Fibroblast of mammary gland (primary cell): ENCODE measurements around the gene UCP2.

Source experiments
- DNase-seq: peaks from one replicate; pipeline ENCODE4 v3.0.0-alpha.2; 2010; ENCODE audit warnings: low read depth
- H3K4me3 ChIP-seq: 2 replicates; pipeline ENCODE4 v1.5.1; 2011; ENCODE audit warnings: low read depth, mild to moderate bottlenecking, low read length, moderate library complexity; ENCODE audit not compliant: control insufficient read depth
- CTCF ChIP-seq: conservative IDR thresholded peaks from 2 replicates; pipeline ENCODE4 v1.5.1; 2011; ENCODE audit warnings: low read depth, low read length, inconsistent platforms; ENCODE audit not compliant: control insufficient read depth, insufficient read depth

UCP2 gene

GRCh38 chr11:73981051-73981805 is 1.4 kb downstream of the UCP2 start:
- DNase-seq: no peak
- no peak overlapping the region for H3K4me3 ChIP-seq

GRCh38 chr11:73980001-73980961 is 2.4 kb downstream of the UCP2 start:
- no peak for TF ChIP-seq CTCF
- H3K4me3 ChIP-seq: no peak overlapping the region
- DNase-seq: no peak

More at GRCh38 chr11:73981051-73981805, 1.4 kb downstream of the UCP2 start:
- TF ChIP-seq CTCF: no peak

- no peak for DNase-seq
- H3K4me3 ChIP-seq: no peak overlapping the region
- no peak for TF ChIP-seq CTCF
These were observed 4.0 kb downstream of the UCP2 start for GRCh38 chr11:73978576-73979086.

GRCh38 chr11:73977856-73978519 is 4.7 kb downstream of the UCP2 start:
- no peak for TF ChIP-seq CTCF
- no peak overlapping the region for H3K4me3 ChIP-seq
- DNase-seq: no peak

GRCh38 chr11:73976451-73977151 is 6.0 kb downstream of the UCP2 start:
- no peak for TF ChIP-seq CTCF
- H3K4me3 ChIP-seq: no peak overlapping the region
- DNase-seq: no peak

- no peak for TF ChIP-seq CTCF
- no peak for DNase-seq
- H3K4me3 ChIP-seq: no peak overlapping the region
These were observed 7.2 kb downstream of the UCP2 start for GRCh38 chr11:73975479-73975757.
